K562 (cell line): Measurements from ENCODE around the gene PEX11B. TPM values are rescaled to one million over a fixed set of nuclear protein-coding genes. Genes with fewer than 3 reads are reported as not detected.

Source experiments
- BRD9 ChIP-seq: fragments of 450-650 bp; IDR thresholded peaks from 2 replicates; pipeline ENCODE4 v1.6.1; 2018; ENCODE audit warnings: low read depth; ENCODE audit not compliant: partially characterized antibody
- CREBBP ChIP-seq: IDR thresholded peaks from one replicate; pipeline ENCODE4 v1.6.1; 2012; ENCODE audit warnings: low read depth, mild to moderate bottlenecking, control low read depth, inconsistent platforms, low read length
- DDX20 ChIP-seq: fragments of 450-650 bp; IDR thresholded peaks from 2 replicates; pipeline ENCODE4 v1.6.1; 2016; ENCODE audit warnings: missing genetic modification characterization, low read depth, mild to moderate bottlenecking, missing compliant biosample characterization, moderate library complexity
- DIDO1 ChIP-seq: fragments of 450-650 bp; IDR thresholded peaks from 2 replicates; pipeline ENCODE4 v1.6.1; 2016; ENCODE audit warnings: low read depth, missing biosample characterization, missing genetic modification characterization
- DMBX1 ChIP-seq: fragments of 250-450 bp; sonication (Bioruptor Pico); IDR thresholded peaks from 2 replicates; pipeline ENCODE4 v1.8.0; 2022; ENCODE audit warnings: inconsistent platforms, mild to moderate bottlenecking, moderate library complexity, borderline replicate concordance
- GTF2E2 ChIP-seq: fragments of 200-800 bp; sonication (Bioruptor generic); IDR thresholded peaks from 2 replicates; pipeline ENCODE4 v1.6.1; 2016; ENCODE audit warnings: missing genetic modification characterization, missing compliant biosample characterization
- HMG20B ChIP-seq: fragments of 250-450 bp; sonication (Bioruptor Pico); IDR thresholded peaks from 2 replicates; pipeline ENCODE4 v1.5.0; 2021; ENCODE audit warnings: mild to moderate bottlenecking
- MIER1 ChIP-seq: fragments of 450-650 bp; IDR thresholded peaks from 2 replicates; pipeline ENCODE4 v1.6.1; 2016; ENCODE audit warnings: antibody characterized with exemption, mild to moderate bottlenecking, low read depth
- PHF21A ChIP-seq: fragments of 450-650 bp; IDR thresholded peaks from 2 replicates; pipeline ENCODE4 v1.6.1; 2017; ENCODE audit warnings: low read depth, borderline replicate concordance
- PPARD ChIP-seq: fragments of 250-450 bp; sonication (Bioruptor Pico); IDR thresholded peaks from 2 replicates; pipeline ENCODE4 v1.8.0; 2022; ENCODE audit warnings: inconsistent platforms, mild to moderate bottlenecking, moderate library complexity
- RCOR1 ChIP-seq, 2 experiments: IDR thresholded peaks; 2 replicates each; pipeline ENCODE4 v1.6.1; 2012; ENCODE audit warnings: low read depth in 2 of 2, low read length in 2 of 2, borderline replicate concordance in 1 of 2, improper control_type of control experiment in 1 of 2
- SMAD4 ChIP-seq: fragments of 250-450 bp; sonication (Bioruptor Pico); conservative IDR thresholded peaks from 2 replicates; pipeline ENCODE4 v1.8.0; 2021; ENCODE audit warnings: inconsistent platforms, mild to moderate bottlenecking, moderate library complexity
- TEAD1 ChIP-seq, 2 experiments: fragments of 450-650 bp in 1 of 2; sonication (generic) in 1 of 2; formaldehyde crosslinking; IDR thresholded peaks; 2 replicates each; pipeline versions ENCODE4 v1.4.0 to v1.8.0; 2020 to 2022; ENCODE audit warnings: mild to moderate bottlenecking in 2 of 2, missing genetic modification reagents in 1 of 2
- TGIF2 ChIP-seq: sonication (generic); formaldehyde crosslinking; IDR thresholded peaks from 2 replicates; pipeline ENCODE4 v1.8.1; 2022; ENCODE audit warnings: mild to moderate bottlenecking, missing genetic modification reagents, moderate library complexity
- ZBTB1 ChIP-seq: sonication (generic); formaldehyde crosslinking; IDR thresholded peaks from 2 replicates; pipeline ENCODE4 v1.8.1; 2023; ENCODE audit warnings: missing genetic modification reagents, low read depth, mild to moderate bottlenecking, borderline replicate concordance
- ZKSCAN1 ChIP-seq: fragments of 150-350 bp; IDR thresholded peaks from 2 replicates; pipeline ENCODE4 v1.6.1; 2016; ENCODE audit warnings: low read depth, low read length
- ZNF12 ChIP-seq: sonication (generic); formaldehyde crosslinking; IDR thresholded peaks from 2 replicates; pipeline ENCODE4 v1.4.0; 2020; ENCODE audit warnings: mild to moderate bottlenecking, missing genetic modification reagents
- ZNF584 ChIP-seq: fragments of 200-800 bp; sonication (Bioruptor generic); IDR thresholded peaks from 2 replicates; pipeline ENCODE4 v1.6.1; 2016; ENCODE audit warnings: low read depth, mild to moderate bottlenecking, missing genetic modification characterization, missing compliant biosample characterization
- ZNF76 ChIP-seq: fragments of 250-450 bp; sonication (Bioruptor Pico); IDR thresholded peaks from 2 replicates; pipeline ENCODE4 v1.4.0; 2020; ENCODE audit warnings: mild to moderate bottlenecking, moderate library complexity, borderline replicate concordance
- ZSCAN32 ChIP-seq: fragments of 450-650 bp; formaldehyde crosslinking; IDR thresholded peaks from 2 replicates; pipeline ENCODE4 v1.4.0; 2020; ENCODE audit warnings: mild to moderate bottlenecking, moderate library complexity
- polyA plus RNA-seq, 8 experiments: library from polyadenylated mRNA; depleted of rRNA in 4 of 8; stranded (reverse) in 5 of 8; unstranded in 3 of 8; fragments of >200 nt; fragmentation: Nextera tagmentation in 2 of 8; fragmentation: Illumina TruSeq in 1 of 8; extraction: Ambion mirVana in 2 of 8; extraction: Trizol in 1 of 8; gene quantifications; 2 replicates each; pipeline versions ENCODE4 v1.2.1 to v1.2.3, GENCODE V29; 2011 to 2014; ENCODE audit warnings: inconsistent platforms in 1 of 8, missing spikeins in 1 of 8
- total RNA-seq, 7 experiments: library from RNA; depleted of rRNA in 6 of 7; stranded (reverse); fragments of >200 nt in 6 of 7; fragmentation: Illumina TruSeq in 2 of 7; extraction: Trizol in 2 of 7; gene quantifications; 2 replicates each; pipeline versions ENCODE4 v1.2.1 to v1.2.3, GENCODE V29; 2011 to 2021; ENCODE audit warnings: low replicate concordance in 1 of 7
- TF ChIP-seq, protein P1 (sequence below): fragments of 250-450 bp; sonication (Bioruptor Pico); IDR thresholded peaks from 2 replicates; pipeline ENCODE4 v1.5.0; 2020; ENCODE audit warnings: mild to moderate bottlenecking, borderline replicate concordance
- TF ChIP-seq, protein P2 (sequence below), 2 experiments: fragments of 450-650 bp; IDR thresholded peaks; 2 replicates each; pipeline ENCODE4 v1.6.1; 2018; ENCODE audit warnings: mild to moderate bottlenecking in 2 of 2, low read depth in 1 of 2; ENCODE audit not compliant: partially characterized antibody in 2 of 2

PEX11B gene
- total and polyA plus RNA-seq, 9 of the 15 experiments (the other 6 are each of a cell fraction or from before 2014, with no cell fraction given) = 13.2 to 60.0 (median 21.7) TPM

DNA sequence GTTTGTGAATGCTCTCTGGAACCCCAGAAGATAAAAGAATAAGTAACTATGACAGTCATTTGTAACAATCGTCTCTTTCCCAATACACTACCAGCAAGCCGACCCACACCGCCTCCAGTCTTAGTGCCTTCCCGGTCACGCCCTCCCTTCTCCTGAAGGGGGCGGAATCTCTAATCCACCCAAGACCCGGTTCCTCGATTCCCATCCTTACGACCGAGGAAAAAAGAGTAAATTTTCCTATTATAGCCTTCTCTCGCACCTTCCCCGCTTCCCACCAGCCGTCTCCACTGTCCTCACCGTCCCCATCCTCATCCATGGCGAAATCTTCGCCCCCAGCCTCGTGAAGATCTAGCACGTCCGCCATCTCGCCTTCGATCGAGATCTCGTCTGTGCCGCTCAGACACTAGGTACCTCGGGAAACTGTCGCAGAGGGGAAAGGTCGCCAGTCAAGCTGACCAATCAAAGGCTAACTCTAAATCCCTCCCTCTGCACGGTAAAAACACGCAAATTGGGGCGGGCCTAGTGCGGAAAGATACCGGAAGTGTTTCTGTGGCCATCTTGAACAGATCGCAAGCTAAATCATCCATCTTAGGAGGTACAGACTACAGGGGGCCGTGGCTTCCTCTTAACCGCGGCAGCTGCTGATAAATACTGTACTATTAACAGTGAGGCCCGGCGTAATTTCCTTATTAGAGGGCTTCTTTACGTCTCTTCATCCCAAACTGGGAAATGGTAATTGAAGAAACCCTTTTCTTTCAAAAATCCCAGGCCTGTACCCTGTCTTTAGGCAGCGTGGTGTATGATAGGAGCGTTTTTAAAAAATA lies 8.8 kb upstream of the PEX11B start, which contains the start of gene RBM8A (continued):
- no peak for TF ChIP-seq DDX20 (tag)
- TF ChIP-seq ZSCAN32 (CRISPR knock-in tag) = no peak
- TF ChIP-seq CREBBP = no peak
- TF ChIP-seq BRD9 = peak; percentile 90
- no peak for TF ChIP-seq ZNF584
- no peak for TF ChIP-seq TGIF2 (CRISPR knock-in tag)
- TF ChIP-seq, protein P1, sequence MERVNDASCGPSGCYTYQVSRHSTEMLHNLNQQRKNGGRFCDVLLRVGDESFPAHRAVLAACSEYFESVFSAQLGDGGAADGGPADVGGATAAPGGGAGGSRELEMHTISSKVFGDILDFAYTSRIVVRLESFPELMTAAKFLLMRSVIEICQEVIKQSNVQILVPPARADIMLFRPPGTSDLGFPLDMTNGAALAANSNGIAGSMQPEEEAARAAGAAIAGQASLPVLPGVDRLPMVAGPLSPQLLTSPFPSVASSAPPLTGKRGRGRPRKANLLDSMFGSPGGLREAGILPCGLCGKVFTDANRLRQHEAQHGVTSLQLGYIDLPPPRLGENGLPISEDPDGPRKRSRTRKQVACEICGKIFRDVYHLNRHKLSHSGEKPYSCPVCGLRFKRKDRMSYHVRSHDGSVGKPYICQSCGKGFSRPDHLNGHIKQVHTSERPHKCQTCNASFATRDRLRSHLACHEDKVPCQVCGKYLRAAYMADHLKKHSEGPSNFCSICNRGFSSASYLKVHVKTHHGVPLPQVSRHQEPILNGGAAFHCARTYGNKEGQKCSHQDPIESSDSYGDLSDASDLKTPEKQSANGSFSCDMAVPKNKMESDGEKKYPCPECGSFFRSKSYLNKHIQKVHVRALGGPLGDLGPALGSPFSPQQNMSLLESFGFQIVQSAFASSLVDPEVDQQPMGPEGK (CRISPR knock-in tag) = 0 out of 2 replicates have a peak, but pooled peaks have one; percentile 8
- TF ChIP-seq ZNF76 (CRISPR knock-in tag) = no peak
- TF ChIP-seq PPARD (CRISPR knock-in tag) = no peak
- TF ChIP-seq ZKSCAN1 = no peak
- peak; percentile 71; the same call in 1 of the 2 replicates for TF ChIP-seq MIER1
- TF ChIP-seq, protein P2, sequence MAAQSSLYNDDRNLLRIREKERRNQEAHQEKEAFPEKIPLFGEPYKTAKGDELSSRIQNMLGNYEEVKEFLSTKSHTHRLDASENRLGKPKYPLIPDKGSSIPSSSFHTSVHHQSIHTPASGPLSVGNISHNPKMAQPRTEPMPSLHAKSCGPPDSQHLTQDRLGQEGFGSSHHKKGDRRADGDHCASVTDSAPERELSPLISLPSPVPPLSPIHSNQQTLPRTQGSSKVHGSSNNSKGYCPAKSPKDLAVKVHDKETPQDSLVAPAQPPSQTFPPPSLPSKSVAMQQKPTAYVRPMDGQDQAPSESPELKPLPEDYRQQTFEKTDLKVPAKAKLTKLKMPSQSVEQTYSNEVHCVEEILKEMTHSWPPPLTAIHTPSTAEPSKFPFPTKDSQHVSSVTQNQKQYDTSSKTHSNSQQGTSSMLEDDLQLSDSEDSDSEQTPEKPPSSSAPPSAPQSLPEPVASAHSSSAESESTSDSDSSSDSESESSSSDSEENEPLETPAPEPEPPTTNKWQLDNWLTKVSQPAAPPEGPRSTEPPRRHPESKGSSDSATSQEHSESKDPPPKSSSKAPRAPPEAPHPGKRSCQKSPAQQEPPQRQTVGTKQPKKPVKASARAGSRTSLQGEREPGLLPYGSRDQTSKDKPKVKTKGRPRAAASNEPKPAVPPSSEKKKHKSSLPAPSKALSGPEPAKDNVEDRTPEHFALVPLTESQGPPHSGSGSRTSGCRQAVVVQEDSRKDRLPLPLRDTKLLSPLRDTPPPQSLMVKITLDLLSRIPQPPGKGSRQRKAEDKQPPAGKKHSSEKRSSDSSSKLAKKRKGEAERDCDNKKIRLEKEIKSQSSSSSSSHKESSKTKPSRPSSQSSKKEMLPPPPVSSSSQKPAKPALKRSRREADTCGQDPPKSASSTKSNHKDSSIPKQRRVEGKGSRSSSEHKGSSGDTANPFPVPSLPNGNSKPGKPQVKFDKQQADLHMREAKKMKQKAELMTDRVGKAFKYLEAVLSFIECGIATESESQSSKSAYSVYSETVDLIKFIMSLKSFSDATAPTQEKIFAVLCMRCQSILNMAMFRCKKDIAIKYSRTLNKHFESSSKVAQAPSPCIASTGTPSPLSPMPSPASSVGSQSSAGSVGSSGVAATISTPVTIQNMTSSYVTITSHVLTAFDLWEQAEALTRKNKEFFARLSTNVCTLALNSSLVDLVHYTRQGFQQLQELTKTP (IDR thresholded peaks at IDR 0.05; ENCODE audit: low read depth in 1 of 2, partially characterized antibody in 2 of 2) = peak; percentile 79 to 94
- peak; percentile 90 for TF ChIP-seq SMAD4 (CRISPR knock-in tag)
- TF ChIP-seq PHF21A = 0 out of 2 replicates have a peak, but pooled peaks have one; percentile 34
- TF ChIP-seq ZBTB1 (CRISPR knock-in tag) = no peak
- TF ChIP-seq GTF2E2 (tag) = peak; percentile 5; the same call in 1 of the 2 replicates
- peak in 1 of 2 experiments; percentile 52; a peak in 1 of 4 replicates for TF ChIP-seq RCOR1 (IDR thresholded peaks at IDR 0.05; ENCODE audit: borderline replicate concordance in 1 of 2, low read depth in 2 of 2, low read length in 2 of 2)
- no peak; a peak in 1 of 4 replicates for TF ChIP-seq TEAD1 (CRISPR knock-in tag; IDR thresholded peaks at IDR 0.05)
- no peak for TF ChIP-seq HMG20B (CRISPR knock-in tag)
- peak; percentile 81 for TF ChIP-seq DIDO1 (tag)
- no peak for TF ChIP-seq ZNF12 (CRISPR knock-in tag)
- TF ChIP-seq DMBX1 (CRISPR knock-in tag) = peak; percentile 17; the same call in 1 of the 2 replicates
